ENCODE data around the gene KCNH4.

DNA sequence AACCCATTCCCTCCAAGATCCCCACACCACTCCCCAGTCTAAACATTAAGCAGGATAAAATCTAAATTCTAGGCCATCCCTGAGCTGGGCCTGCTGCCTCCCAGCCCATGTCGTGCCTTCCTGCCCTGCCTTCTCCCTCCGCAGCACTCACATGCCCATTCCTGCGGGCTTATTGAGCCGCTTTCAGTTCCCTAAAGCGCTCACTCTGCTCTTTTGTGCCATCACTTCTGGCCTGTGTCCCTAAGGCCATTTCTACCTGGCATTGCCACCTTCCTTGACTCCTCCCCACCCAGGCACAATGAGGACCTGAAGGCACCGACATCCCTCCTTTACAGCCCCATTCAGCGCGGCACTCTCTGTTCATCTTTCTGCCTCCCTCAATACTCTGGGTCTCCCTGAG is 13.1 kb downstream of the KCNH4 start:
- TF ChIP-seq, protein P1, sequence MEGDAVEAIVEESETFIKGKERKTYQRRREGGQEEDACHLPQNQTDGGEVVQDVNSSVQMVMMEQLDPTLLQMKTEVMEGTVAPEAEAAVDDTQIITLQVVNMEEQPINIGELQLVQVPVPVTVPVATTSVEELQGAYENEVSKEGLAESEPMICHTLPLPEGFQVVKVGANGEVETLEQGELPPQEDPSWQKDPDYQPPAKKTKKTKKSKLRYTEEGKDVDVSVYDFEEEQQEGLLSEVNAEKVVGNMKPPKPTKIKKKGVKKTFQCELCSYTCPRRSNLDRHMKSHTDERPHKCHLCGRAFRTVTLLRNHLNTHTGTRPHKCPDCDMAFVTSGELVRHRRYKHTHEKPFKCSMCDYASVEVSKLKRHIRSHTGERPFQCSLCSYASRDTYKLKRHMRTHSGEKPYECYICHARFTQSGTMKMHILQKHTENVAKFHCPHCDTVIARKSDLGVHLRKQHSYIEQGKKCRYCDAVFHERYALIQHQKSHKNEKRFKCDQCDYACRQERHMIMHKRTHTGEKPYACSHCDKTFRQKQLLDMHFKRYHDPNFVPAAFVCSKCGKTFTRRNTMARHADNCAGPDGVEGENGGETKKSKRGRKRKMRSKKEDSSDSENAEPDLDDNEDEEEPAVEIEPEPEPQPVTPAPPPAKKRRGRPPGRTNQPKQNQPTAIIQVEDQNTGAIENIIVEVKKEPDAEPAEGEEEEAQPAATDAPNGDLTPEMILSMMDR (IDR thresholded peaks at IDR 0.05; ENCODE audit: borderline replicate concordance, extremely low read depth, low read length, poor library complexity, severe bottlenecking) = no peak
- no peak for TF ChIP-seq EZH2 (IDR thresholded peaks at IDR 0.05; ENCODE audit: borderline replicate concordance, low read depth, low read length, severe bottlenecking)

All from DND-41 (cell line).